ENCODE results near the gene AQP12A. TPM values are rescaled to one million over a fixed set of nuclear protein-coding genes. Genes with fewer than 3 reads are reported as not detected.
"Not testable (repeated sequence)": the region's sequence is repeated elsewhere in the genome, so short reads cannot be mapped to it uniquely, and the experiment has no call there.

The AQP12A gene
- total RNA-seq, 2 donors from 2014 or later, result not detected

DNA sequence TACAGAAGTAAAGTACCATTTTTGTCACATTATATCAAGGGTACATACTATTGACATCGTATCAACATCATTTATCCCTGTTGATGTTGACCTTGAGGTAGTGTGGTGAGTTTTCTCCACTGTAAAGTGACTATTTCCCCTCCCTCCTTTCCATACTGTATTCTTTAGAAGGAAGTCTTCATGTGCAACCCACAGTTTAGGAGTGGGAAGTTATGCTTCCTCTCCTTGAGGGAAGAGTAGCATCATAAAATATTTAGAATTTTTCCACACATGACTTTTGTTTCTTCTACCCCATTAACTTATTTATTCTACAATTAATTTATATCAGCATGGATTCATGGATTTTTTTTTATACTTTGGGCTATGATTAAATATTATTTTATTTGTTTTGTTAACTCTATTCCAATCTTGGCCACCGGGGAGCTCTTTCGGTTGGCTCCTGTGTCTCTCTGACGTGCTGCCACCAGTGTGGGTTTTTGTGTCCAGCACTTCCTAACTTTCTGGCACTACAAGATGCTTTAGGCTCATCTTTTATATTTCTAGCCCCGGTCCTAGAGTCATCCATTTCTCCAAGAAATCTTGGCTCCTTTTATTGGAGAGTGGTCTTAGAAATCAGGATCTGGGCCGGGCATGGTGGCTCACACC, 28.0 kb upstream of the AQP12A start:
- no peak overlapping the region for H3K27ac ChIP-seq
- WGBS, result 62% methylated on average over 6 of the region's 6 CpGs
- no peak overlapping the region for H3K4me3 ChIP-seq
- no peaks in the 10 kb centered on the region for H3K4me1 ChIP-seq (replicated peaks)
- no peaks in the 10 kb centered on the region for H3K36me3 ChIP-seq
- H3K27me3 ChIP-seq (replicated peaks; ENCODE audit: insufficient read depth), result no peaks in the 10 kb centered on the region
- no peak for TF ChIP-seq POLR2A (IDR thresholded peaks at IDR 0.05)
- no peak for TF ChIP-seq POLR2AphosphoS5 (IDR thresholded peaks at IDR 0.05)
- TF ChIP-seq, protein P1, sequence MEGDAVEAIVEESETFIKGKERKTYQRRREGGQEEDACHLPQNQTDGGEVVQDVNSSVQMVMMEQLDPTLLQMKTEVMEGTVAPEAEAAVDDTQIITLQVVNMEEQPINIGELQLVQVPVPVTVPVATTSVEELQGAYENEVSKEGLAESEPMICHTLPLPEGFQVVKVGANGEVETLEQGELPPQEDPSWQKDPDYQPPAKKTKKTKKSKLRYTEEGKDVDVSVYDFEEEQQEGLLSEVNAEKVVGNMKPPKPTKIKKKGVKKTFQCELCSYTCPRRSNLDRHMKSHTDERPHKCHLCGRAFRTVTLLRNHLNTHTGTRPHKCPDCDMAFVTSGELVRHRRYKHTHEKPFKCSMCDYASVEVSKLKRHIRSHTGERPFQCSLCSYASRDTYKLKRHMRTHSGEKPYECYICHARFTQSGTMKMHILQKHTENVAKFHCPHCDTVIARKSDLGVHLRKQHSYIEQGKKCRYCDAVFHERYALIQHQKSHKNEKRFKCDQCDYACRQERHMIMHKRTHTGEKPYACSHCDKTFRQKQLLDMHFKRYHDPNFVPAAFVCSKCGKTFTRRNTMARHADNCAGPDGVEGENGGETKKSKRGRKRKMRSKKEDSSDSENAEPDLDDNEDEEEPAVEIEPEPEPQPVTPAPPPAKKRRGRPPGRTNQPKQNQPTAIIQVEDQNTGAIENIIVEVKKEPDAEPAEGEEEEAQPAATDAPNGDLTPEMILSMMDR (IDR thresholded peaks at IDR 0.05), result no peak
- intact Hi-C loops (cut with DNase I), result no loop called here
- no peak for DNase-seq (ENCODE audit: low spot score)
- H3K9me3 ChIP-seq, result no peaks in the 10 kb centered on the region

DNA sequence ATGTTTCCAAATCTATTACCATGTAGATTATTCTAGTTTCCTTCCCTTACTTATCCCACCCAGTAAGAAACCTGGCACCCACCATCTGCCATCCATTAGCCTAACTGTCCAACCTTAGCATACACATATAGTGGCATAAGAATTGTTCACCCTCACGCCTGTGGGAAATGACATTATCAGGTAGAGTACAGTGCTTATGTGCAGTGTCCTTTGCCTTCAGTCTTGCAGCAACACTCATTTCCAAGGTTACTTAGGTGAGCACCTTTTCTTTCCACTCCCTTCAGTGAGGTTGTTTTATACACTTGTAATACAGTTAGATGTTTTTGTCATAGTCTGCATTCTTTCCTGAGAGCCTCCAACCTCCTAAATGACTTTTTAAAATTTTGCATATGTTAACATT, 27.0 kb upstream of the AQP12A start:
- no peak overlapping the region for H3K4me3 ChIP-seq
- DNase-seq (ENCODE audit: low spot score), result no peak
- H3K27me3 ChIP-seq (replicated peaks; ENCODE audit: insufficient read depth), result no peaks in the 10 kb centered on the region
- H3K9me3 ChIP-seq, result no peaks in the 10 kb centered on the region
- 81% methylated on average over 1 of the region's 1 CpG for WGBS
- no peaks in the 10 kb centered on the region for H3K36me3 ChIP-seq
- H3K4me1 ChIP-seq (replicated peaks), result no peaks in the 10 kb centered on the region
- no peak overlapping the region for H3K27ac ChIP-seq
- intact Hi-C loops (cut with DNase I), result no loop called here
- TF ChIP-seq POLR2AphosphoS5 (IDR thresholded peaks at IDR 0.05), result no peak

DNA sequence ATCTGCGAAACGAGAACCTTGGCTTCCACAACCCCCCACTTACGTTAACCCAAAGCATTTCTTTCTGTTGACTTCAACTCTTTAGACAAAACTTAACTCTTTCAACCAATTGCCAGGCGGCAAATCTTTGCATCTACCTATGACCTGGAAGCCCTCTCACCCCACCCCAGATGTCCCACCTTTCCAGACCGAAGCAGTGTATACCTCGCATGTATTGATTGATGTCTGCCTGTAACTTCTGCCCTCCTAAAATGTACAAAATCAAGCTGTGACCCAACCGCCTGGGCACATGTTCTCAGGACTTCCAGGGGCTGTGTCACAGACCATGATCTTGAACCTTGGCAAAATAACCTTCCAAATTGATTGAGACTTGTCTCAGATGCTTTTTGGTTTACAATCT, 21.3 kb upstream of the AQP12A start:
- TF ChIP-seq POLR2A (IDR thresholded peaks at IDR 0.05), result no peak
- whole genome bisulfite sequencing, result 75% methylated on average over 7 of the region's 7 CpGs

DNA sequence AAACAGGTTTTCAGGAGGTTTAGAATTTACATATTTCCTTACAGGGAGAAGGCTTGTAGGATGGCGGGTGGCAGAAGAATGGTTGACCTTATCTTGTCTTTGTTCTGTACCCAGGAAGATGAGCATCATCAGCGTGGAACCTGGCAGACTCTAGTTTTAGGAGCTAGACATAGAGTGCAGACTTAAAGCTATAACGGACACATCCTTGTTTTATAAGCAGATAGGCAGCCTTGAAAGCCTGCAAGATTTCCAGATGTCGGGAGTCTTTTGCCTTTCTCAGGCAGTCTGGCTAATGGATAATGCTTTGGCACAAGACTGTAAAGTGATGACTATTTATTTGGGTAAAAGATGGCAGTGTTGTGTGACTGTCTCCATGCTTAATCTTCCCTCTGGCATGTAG, 20.7 kb upstream of the AQP12A start:
- H3K9me3 ChIP-seq, result no peaks in the 10 kb centered on the region
- no peak for DNase-seq (ENCODE audit: low spot score)
- H3K4me3 ChIP-seq, result no peak overlapping the region
- peaks cover 17% of the 10 kb centered on the region for H3K27me3 ChIP-seq (replicated peaks; ENCODE audit: insufficient read depth)
- TF ChIP-seq POLR2A (IDR thresholded peaks at IDR 0.05) (no peak), POLR2AphosphoS5 (IDR thresholded peaks at IDR 0.05) (no peak)
- TF ChIP-seq, protein P1 (IDR thresholded peaks at IDR 0.05), result no peak
- intact Hi-C loops (cut with DNase I), result no loop called here
- H3K4me1 ChIP-seq (replicated peaks), result no peaks in the 10 kb centered on the region
- 58% methylated on average over 4 of the region's 4 CpGs for WGBS
- no peak overlapping the region for H3K27ac ChIP-seq
- H3K36me3 ChIP-seq, result no peaks in the 10 kb centered on the region

More for the DNA sequence above, 21.3 kb upstream of the AQP12A start:
- Histone ChIP-seq H3K4me1 (replicated peaks) (no peaks in the 10 kb centered on the region), H3K4me3 (no peak overlapping the region), H3K27me3 (replicated peaks; ENCODE audit: insufficient read depth) (peaks cover 17% of the 10 kb centered on the region), H3K9me3 (no peaks in the 10 kb centered on the region), H3K36me3 (no peaks in the 10 kb centered on the region), H3K27ac (no peak overlapping the region)
- no peak for DNase-seq (ENCODE audit: low spot score)
- intact Hi-C loops (cut with DNase I), result no loop called here

DNA sequence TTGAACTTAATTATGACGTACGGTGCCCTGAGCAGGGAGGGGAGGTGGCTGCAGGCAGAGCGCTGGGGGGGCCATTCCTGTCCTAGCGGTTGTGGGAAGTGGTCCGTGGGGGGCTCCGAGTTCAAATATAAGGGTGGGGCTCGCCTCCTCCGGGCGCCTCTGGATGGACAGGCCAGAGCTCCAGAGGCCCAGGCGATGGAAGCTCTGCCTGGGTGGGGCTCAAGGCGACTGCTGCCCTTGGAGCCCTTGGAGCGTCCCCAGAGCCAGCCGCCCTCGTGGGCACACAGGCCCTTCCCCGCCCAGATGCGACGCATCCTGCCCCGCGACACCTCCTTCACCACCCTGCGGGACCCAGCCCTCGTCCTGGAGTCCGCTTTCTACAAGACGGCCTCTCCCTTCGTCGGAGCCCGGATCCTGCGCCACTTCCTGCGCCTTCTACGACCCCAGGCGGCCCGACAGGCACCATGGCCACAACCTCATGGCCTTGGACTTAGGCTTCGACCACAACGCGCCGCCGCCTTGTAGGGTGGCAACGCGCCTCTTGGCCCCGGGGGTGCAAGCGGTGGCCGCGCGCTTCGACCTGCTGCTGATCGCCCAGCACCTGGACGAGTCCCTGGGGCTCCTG, 19.5 kb upstream of the AQP12A start:
- H3K9me3 ChIP-seq, result no peaks in the 10 kb centered on the region
- no peaks in the 10 kb centered on the region for H3K36me3 ChIP-seq
- no peak for DNase-seq (ENCODE audit: low spot score)
- H3K4me3 ChIP-seq, result no peak overlapping the region
- no peaks in the 10 kb centered on the region for H3K4me1 ChIP-seq (replicated peaks)
- H3K27ac ChIP-seq, result no peak overlapping the region
- TF ChIP-seq POLR2A (IDR thresholded peaks at IDR 0.05), result no peak
- TF ChIP-seq, protein P1 (IDR thresholded peaks at IDR 0.05), result no peak
- no peak for TF ChIP-seq POLR2AphosphoS5 (IDR thresholded peaks at IDR 0.05)
- 43% methylated on average over 46 of the region's 46 CpGs for WGBS
- H3K27me3 ChIP-seq (replicated peaks; ENCODE audit: insufficient read depth), result peaks cover 17% of the 10 kb centered on the region
- intact Hi-C loops (cut with DNase I), result no loop called here

DNA sequence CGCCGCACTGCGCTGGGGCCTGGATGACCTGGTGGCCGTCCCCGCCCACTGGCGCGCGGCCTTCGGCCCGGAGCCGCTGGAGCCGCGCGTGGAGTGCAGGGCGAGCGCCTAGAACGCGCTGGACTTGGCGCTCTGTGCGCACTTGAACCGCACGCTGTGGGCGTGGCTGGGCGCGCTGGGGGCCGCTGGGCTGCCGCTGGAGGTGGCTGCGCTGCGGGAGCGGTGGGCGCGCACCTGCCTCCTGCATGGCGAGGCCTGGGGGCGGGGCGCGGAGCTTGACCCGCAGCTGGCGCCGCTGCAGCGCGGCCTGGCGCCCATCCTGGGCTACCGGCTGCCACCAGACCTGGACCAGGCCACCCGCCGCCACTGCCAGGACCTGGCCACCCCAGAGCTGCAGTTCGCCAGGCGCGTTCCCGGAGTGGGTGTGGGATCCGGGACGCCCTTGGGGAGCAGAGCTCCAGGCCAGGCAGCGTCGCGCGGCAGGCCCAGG, 18.9 kb upstream of the AQP12A start:
- intact Hi-C loops (cut with DNase I), result no loop called here
- no peak overlapping the region for H3K4me3 ChIP-seq
- TF ChIP-seq POLR2AphosphoS5 (IDR thresholded peaks at IDR 0.05) (no peak), POLR2A (IDR thresholded peaks at IDR 0.05) (no peak)
- TF ChIP-seq, protein P1 (IDR thresholded peaks at IDR 0.05), result no peak

DNA sequence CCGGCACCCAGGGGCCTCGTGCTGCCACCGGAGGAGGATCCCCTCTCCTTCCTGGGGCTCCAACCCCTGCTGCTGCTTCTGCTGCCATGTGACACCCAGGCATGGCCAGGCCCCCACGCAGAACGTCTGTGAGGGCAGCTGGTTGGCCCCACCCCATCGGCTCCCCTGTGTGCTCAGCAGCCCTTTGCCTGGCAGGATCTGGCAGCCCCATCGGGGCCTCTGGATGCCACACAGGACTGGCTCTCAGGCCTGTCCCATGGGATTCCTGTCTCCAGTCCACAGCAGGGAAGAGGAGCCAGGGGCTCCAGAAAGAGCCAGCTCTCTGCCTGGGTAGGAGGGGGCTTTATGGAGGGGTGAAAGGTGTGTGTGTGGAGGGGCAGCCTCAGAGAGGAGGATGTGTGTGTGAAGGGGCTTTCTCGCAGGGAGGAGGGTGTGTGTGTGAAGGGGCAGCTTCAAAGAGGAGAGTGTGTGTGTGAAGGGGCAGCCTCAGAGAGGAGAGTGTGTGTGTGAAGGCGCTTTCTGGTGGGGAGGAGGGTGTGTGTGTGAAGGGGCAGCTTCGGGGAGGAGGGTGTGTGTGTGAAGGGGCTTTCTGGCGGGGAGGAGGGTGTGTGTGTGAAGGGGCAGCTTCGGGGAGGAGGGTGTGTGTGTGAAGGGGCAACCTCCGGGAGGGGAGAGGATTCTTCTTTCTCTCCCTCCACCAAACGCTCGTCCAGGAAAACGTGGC, 17.0 kb upstream of the AQP12A start:
- intact Hi-C loops (cut with DNase I), result not testable (repeated sequence)
- WGBS, result 30% methylated on average over 11 of the region's 16 CpGs

More for the DNA sequence above, 18.9 kb upstream of the AQP12A start:
- DNase-seq (ENCODE audit: low spot score), result no peak
- Histone ChIP-seq H3K27me3 (replicated peaks; ENCODE audit: insufficient read depth) (peaks cover 17% of the 10 kb centered on the region), H3K27ac (no peak overlapping the region), H3K36me3 (no peaks in the 10 kb centered on the region), H3K4me1 (replicated peaks) (no peaks in the 10 kb centered on the region), H3K9me3 (no peaks in the 10 kb centered on the region)
- 4% methylated on average over 28 of the region's 55 CpGs for WGBS

DNA sequence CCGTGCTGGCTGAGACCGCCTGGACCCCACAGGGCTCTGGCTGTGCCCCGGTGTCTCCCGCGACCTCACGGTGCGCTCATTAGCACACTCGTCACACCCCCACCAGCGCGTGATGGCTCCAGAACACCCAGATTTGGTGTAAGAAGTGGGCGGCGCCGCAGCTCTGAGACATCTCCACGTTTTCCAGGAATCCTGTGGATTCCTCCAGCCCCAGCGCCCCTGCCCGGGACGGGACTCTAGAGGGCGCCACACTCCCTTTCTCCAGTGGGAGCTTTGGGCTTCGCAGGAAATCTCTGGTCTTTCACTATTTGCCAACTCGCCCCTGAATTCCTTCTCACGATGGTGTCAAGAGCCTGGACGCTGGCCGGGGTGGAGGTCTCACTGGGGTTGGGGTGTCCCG, 16.3 kb upstream of the AQP12A start:
- no CpG with 5 or more reads among the region's 24 CpGs for WGBS
- H3K4me3 ChIP-seq; H3K36me3 ChIP-seq; H3K9me3 ChIP-seq; intact Hi-C loops (cut with DNase I); H3K27ac ChIP-seq; H3K4me1 ChIP-seq (replicated peaks); DNase-seq (ENCODE audit: low spot score): not testable (repeated sequence)
- peaks cover 17% of the 10 kb centered on the region for H3K27me3 ChIP-seq (replicated peaks; ENCODE audit: insufficient read depth)

More for the DNA sequence above, 17.0 kb upstream of the AQP12A start:
- not testable (repeated sequence) for H3K36me3 ChIP-seq; H3K4me1 ChIP-seq (replicated peaks); H3K27ac ChIP-seq; DNase-seq (ENCODE audit: low spot score); H3K4me3 ChIP-seq; H3K9me3 ChIP-seq
- H3K27me3 ChIP-seq (replicated peaks; ENCODE audit: insufficient read depth), result peaks cover 17% of the 10 kb centered on the region

Measured in prostate gland (tissue), 2 donors.